HG03571 (cell line): Measurements from ENCODE around the gene APOBEC4.
A peak's percentile ranks its signal among the peaks of the same experiment; 100 is the strongest.
"Not testable (repeated sequence)": the region's sequence is repeated elsewhere in the genome, so short reads cannot be mapped to it uniquely, and the experiment has no call there.

ENCODE experiments used
- ATAC-seq: cut with Tn5 transposase; IDR thresholded peaks from one replicate; pipeline ENCODE4 v1.9.1; 2021; ENCODE audit not compliant: unreplicated experiment

APOBEC4 gene

GRCh38 chr1:183652547-183653461 is at the start of gene APOBEC4:
Gene APOBEC4, minus strand, starts transcription at chr1:183653316. Its CDS starts 4,535 bp downstream, at chr1:183648781.
- ATAC-seq = no peak

- ATAC-seq = no peak
Observed at GRCh38 chr1:183702813-183703198, 49.7 kb upstream of the APOBEC4 start.

GRCh38 chr1:183702087-183702812 is 49.1 kb upstream of the APOBEC4 start:
- no peak for ATAC-seq

- no peak for ATAC-seq
Observed at GRCh38 chr1:183699616-183700160, 46.6 kb upstream of the APOBEC4 start.

- no peak for ATAC-seq
Observed at GRCh38 chr1:183697814-183698590, 44.9 kb upstream of the APOBEC4 start.

- no peak for ATAC-seq
Observed at GRCh38 chr1:183696981-183697380, 43.9 kb upstream of the APOBEC4 start.

GRCh38 chr1:183694755-183695154 is 41.6 kb upstream of the APOBEC4 start:
- no peak for ATAC-seq

GRCh38 chr1:183694066-183694465 is 41.0 kb upstream of the APOBEC4 start:
- no peak for ATAC-seq

GRCh38 chr1:183693521-183693920 is 40.4 kb upstream of the APOBEC4 start:
- no peak for ATAC-seq

- peak; percentile 57 for ATAC-seq
Observed at GRCh38 chr1:183689762-183690204, 36.7 kb upstream of the APOBEC4 start.

- ATAC-seq = no peak
Observed at GRCh38 chr1:183688341-183689060, 35.4 kb upstream of the APOBEC4 start.

- ATAC-seq = no peak
Observed at GRCh38 chr1:183687546-183688304, 34.6 kb upstream of the APOBEC4 start.

GRCh38 chr1:183686229-183686628 is 33.1 kb upstream of the APOBEC4 start:
- no peak for ATAC-seq

GRCh38 chr1:183685112-183685713 is 32.1 kb upstream of the APOBEC4 start:
- no peak for ATAC-seq

GRCh38 chr1:183679363-183679762 is 26.2 kb upstream of the APOBEC4 start:
- not testable (repeated sequence) for ATAC-seq

GRCh38 chr1:183678819-183679218 is 25.7 kb upstream of the APOBEC4 start:
- ATAC-seq = no peak

- ATAC-seq = no peak
Observed at GRCh38 chr1:183676586-183677189, 23.6 kb upstream of the APOBEC4 start.

GRCh38 chr1:183675883-183676585 is 22.9 kb upstream of the APOBEC4 start:
- no peak for ATAC-seq
